ENCODE data around the gene CTAGE9.
"Not testable (repeated sequence)": the region's sequence is repeated elsewhere in the genome, so short reads cannot be mapped to it uniquely, and the experiment has no call there.

CTAGE9 gene

DNA sequence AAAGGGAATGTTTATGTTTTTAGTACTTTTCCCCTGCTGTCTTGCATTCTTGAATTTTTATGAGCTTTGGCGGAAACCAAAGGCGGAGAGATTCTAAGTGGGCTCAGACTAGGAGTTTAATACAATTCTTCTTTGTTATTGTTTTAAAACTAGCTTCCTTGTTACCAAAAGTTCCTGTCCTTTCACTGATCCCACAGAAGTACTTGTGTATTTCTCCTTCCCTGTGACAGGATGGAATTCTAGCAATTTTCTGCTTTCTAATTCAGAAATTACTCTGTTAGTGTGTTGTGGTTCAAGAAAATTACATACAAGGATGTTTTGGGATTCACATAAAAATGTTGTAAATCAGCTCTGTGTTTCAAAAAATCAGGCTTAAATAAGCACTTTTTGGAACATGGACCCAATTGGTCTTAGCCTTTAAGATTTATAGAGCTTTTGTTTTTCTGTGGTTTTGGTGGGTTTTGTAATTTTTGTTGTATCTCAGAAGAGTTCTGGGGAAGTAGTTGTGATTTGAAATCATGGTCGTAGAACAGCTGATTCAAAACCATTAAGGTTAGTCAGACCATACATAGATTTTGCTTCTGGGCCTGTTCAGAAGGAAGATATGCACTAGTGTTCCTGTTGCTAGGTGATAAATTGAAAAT, 17.6 kb upstream of the CTAGE9 start:
- no peak for DNase-seq

DNA sequence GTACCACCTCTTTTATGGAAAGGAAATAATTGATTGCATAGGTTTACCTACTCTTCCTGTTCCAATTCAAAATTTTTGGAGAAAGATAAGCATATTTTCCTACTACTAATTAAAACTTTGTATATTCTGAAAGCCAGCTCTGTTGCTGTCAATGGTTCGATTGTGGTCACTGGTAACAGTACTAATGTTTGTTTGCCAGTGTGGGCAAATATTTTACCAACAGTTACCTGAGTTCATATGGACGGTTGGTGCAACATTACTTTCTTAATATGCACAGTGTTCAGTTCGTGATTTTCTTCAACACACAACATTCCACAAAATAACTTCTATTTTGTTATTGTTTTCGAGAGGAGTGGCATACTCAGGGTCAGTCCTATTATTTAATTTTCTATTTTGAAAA, 17.1 kb upstream of the CTAGE9 start:
- no peak for DNase-seq

DNA sequence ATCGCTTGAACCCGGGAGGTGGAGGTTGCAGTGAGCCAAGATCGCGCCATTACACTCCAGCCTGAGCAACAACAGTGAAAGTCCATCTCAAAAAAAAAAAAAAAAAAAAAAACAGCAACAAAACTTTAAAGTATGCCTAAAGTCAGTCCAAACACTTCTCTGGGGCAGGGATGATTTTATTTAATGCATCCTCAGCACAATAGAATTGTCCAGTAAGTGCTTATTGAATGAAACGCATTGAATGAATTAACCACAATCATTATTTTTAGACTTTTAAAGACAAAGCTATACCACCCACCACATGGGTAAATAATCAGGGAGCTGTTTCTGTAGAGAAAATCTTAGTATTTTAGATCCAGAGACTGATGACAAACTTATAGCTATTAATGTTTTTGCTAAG, 16.6 kb upstream of the CTAGE9 start:
- DNase-seq: no peak

DNA sequence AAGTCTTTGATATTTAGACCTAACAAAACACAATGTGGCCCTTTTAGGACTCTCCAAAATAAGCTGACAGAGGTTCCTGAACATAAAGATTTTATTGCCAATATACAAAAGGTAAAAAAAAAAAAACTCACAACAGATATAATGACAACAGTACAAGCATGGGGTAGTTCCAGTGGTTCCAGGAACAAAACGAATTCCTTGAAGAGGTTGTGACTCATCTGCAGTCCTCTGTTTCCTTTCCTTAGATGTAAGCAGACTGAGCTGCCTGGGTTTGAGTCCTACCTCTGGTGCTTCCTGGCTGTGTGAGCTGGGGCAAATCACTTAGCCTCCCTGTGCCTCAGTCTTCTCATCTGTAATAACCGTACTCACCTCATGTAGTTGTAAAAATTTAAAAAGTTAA, 13.3 kb upstream of the CTAGE9 start:
- no peak for DNase-seq

DNA sequence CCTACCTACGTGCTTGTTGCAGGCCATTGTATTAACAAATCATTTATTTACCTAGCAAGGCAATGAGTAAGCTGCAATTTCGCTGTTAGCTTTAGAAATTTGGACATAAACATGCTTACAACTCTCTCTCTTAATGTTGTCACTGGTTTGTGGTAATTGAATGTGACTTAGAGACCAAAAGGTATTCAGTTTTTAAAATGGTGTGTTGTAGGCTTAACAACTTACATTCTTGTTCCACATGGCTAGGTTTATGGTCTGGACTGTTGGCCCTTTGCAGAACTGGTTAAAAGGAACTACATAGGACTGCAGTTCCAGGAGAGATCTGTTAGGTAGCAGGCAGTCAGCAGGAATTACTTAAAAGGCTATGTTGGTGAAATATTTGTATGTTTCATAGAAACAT, 10.3 kb upstream of the CTAGE9 start:
- DNase-seq: no peak

DNA sequence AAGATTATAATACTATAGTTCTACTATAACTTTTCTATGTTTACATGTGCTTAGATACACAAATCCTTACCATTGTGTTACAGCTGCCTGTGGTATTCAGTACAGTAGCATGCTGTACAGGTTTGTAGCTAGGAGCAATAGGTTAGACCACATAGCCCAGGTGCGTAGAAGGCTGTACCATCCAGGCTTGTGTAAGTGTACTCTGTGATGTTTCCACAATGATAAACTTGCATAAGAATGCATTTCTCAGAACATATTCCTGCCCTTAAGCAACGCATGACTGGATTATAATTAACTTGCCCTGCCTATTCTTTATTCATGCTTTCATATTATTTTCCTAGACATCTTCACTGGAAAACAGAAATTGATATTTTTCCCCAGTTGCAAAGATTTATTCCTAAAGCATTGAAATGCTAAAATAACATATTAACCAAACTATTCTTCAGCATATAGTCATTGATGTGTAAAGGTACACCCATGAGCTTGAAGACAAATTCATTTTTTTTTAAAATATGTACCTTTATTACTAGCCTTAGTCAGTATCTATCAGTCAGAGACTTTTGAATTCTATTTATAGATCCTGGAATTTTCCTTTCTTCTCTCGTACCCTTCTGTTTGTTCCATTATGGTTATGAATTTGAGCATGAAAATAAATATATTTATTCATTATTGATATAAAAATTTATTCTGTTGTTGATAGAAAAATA, 7.2 kb upstream of the CTAGE9 start:
- DNase-seq: no peak

DNA sequence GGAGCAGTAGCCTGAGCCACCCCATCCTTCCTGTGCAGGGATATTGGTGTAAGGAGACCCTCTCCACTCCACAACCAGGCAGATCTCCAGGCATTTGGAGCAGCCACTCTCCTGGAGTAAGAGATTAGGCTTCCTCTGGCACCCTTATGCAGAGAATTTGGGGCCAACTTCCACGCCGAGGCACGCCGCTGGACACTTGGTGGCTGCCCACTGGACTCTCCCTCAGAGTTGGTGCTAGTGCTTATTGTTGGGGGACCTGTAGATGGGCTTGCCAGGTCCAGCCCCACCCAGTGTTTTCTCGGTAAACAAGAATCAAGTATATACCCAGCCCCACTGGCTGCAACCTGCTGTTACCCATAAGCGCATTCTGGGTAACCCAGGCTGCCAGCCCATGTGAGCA, 4.8 kb upstream of the CTAGE9 start:
- DNase-seq: not testable (repeated sequence)

DNA sequence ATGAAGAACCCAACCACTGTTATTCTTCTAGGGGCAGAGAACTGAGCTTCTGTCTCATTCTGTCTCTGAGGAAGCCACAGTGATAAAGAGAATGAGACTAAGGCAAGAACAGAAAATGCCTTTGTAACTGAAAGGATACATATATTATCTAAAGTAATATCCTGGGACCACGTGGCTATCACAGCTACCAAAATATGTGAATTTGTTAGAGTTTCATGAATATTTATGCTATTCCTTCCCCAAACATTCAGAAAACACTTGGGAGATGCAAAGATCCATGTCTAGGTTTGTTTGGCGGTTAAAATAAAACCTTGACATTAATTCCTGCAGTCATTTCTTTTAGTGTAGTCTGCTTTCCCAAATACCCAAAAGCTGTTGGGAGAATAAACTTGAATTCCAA, 6.9 kb downstream of the CTAGE9 start:
- not testable (repeated sequence) for DNase-seq

DNA sequence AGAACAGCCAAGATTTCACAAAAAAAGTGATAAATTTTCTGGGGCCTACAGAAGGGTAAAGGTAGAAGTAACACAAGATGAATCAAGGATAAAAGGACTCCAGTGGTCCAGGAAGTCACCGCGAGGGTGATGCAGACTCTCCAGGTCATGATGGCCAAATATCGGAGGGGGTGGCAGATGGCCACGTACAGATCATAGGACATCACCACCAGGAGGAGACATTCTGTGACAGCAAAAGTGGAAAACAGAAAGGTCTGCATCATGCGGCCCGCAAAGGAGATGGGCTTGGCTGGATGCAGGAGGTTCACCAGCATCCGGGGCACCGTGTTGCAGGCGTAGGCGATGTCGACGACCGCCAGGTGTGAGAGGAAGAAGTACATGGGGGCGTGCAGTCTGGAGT, 10.0 kb downstream of the CTAGE9 start:
- DNase-seq: not testable (repeated sequence)

DNA sequence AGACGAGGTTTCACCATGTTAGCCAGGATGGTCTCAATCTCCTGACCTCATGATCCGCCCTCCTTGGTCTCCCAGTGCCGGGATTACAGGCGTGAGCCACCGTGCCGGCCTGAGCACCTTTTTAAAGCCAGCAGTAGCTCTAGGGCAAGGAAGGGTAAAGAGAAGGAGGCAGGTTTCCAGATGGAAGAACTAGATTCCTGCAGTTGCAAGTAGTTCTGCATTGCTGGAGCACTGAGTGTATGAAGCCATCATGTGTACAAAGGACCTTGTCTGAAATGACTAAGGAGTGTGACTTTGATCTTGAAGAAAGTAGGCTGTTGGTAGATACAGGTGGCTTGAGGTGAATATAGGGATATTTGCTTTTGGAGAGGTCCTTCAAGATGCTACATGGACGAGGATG, 13.9 kb downstream of the CTAGE9 start:
- no peak for DNase-seq

DNA sequence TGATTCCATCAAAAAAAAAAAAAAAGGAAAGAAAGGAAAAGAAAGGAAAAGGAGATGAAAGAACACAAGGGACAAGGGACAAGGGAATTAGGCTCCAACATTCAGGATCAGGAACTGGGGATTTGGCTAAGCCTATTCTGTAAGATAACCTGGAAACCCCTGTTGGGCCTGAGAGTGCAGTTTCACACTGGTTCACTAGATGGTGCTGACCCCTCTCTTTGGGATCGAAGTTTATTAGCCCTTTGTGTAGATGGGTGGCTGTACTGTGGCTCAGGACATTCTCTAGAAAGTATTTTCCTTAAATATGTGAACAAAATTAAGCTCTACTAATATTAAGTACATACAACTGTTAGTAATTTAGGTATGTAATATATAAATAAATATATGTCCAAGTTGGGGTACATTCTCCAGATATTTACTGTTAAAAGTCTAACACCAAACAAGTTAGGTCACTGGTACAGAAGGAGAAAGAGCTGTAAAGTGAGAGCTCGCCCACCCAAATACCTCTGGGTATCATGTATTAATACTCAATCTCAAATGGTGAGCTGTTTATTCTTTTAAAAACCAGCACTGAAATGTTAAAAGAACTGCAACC, 15.9 kb downstream of the CTAGE9 start:
- no peak for DNase-seq

DNA sequence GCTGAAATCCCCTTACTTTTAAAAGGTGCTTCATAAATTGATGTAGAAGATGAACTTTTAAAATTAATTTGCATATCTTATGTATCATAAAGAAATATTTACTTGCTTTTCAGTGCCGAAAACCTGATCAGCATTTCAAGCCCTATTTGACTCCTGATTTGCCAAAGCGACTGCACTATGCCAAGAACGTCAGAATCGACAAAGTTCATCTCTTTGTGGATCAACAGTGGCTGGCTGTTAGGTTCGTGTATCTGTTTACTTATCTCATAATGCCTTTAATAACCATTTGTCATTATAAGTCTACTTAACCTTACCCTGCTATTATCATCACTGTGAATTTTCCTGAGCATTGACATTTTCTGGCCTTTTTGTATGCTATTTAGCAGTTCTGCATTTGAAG, 17.4 kb downstream of the CTAGE9 start:
- DNase-seq: no peak

DNA sequence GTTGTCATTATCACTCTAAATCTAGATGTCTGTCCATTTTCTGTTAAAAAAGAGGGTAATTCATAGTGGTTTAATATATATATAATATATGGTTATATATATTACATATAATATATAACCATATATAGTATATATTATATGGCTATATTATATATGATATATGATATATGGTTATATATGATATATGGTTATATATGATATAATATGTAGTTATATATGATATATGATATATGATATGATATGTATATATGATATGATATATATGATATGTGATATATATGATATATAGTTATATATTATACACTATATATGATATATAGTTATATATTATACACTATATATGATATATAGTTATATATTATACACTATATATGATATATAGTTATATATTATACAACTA, 18.2 kb downstream of the CTAGE9 start:
- DNase-seq: no peak

DNA sequence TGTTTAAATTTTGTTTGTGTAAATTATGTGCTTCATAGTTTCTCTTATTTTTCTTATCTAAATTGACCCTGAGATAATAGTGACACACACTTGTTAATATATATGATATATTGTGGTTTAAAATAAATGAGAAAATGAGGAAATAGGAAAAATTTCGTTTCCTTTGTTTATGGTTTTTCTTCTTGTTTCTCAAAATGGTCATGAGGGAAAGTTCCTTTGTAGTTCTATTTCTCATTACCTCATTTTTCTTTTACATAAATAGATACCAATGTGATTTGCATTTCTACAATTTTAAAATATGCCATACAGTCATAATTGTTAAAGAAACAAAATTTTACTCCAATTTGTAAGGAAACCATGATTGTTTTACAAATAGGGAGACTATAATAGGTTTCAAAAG, 18.8 kb downstream of the CTAGE9 start:
- no peak for DNase-seq

DNA sequence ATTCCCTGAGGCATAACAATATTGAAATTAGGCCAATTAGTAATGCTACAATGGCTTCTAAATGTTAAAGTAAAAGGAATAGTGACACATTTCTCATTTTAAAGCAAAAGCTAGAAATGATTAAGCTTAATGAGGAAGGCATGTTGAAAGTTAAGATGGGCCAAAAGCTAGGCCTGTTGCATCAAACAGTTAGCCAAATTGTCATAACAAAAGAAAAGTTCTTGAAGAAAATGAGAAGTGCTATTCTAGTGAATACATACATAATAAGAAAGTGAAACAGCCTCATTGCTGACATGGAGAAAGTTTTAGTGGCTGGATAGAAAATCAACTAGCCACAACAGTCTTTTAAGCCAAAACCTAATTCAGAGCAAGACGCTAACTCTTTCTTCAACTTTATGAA, 22.5 kb downstream of the CTAGE9 start:
- DNase-seq: no peak

DNA sequence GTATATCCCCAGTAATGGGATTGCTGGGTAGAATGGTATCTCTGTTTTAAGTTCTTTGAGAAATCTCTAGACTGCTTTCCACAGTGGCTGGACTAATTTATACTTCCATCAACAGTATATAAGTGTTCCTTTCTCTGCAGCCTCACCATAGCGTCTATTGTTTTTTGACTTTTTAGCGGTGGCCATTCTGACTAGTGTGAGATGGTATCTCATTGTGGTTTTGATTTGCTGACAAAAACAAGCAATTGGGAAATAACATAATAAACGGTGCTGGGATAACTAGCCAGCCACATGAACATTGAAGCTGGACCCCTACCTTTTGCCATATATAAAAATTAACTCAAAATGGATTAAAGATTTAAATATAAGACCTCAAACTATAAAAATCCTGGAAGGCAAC, 23.8 kb downstream of the CTAGE9 start:
- no peak for DNase-seq

DNA sequence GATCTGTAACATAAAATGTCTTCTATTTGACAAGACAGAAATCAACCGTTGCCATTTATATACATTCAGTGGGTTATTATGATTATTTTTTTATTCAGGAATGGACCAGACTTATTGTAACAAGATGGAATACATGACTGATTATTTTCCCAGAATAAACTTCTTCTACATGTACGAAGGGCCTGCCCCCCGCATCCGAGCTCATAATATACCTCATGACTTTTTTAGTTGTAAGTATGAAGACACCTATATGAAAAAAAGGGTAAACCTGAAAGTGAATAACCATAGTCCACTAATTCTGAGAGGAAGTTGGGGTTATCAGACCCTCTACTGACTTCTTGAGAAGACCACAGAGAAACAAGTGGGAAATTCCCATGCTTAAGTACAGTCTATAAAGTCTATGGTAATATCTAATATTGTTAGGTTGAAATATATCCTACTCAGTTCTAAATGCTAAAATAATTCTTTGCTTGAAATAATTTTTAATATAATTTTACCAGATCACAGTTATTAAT, 25.5 kb downstream of the CTAGE9 start:
- DNase-seq: no peak

DNA sequence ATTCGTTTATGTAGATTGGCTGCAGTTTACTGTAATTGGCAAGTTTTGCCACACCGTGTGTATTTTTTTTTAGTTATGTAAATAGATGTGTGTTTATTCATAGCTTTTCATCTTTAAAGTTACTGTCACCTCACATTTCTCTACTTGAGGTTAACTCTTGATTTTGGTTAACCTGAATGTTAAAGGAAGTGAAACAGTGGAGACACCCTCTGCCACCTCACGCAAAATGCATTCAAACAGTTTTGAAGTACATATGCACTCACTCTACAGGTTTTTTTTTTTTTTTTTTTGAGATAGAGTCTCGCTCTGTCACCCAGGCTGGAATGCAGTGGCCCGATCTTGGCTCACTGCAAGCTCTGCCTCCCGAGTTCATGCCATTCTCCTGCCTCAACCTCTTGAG, 27.3 kb downstream of the CTAGE9 start:
- DNase-seq: no peak

DNA sequence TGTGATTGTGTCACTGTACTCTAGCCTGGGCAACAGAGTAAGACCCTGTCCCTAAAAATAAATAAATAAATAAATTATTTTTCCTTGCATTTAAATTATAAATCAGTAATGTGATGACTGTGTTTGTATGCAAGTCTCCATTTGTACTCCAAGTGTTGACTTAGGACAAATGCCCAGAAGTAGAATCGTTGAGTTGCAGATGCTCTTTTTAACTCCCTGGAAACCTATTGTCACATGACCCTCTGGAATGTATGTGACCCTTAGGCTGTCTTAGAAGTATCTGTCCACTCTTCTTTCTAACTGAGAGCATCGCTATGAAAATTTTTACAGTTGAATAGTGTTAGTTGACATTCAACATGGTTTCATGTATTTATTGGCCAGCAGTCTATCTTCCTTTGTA, 28.4 kb downstream of the CTAGE9 start:
- DNase-seq: no peak

DNA sequence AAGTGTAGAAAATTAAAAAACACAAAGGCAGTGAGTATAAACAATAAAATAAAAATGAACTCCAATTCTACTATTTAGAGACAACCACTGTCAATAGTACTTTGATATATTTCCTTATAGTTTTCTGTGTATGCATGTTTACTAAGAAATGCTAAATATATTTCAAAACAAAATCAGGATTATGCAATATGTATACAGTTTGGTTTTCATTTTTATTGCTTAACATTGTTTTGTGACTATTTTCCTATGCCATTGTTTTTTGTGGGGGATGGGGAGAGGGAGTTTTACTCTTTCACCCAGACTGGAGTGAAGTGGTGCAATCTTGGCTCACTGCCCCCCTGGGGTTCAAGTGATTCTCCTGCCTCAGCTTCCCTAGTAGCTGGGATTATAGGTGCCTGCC, 29.2 kb downstream of the CTAGE9 start:
- DNase-seq: no peak

DNA sequence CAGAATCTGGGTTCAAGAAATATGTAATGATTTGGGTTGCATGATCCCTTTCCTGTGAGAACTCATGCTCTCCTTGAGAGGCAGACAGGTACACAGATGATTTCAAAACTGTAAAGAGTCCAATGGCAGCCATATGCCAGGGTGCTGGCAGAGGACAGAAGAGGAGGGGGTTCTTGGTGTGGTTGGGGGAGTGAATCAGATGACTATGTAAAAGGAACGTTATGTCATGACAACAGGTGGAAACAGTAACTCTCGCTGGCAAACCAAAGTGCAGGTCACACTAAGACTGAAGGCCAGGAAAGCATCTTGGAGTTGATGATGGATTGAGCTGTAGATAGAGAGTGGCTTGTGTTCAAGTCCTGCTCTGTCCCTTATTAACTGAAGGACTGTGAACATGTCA, 29.9 kb downstream of the CTAGE9 start:
- no peak for DNase-seq

DNA sequence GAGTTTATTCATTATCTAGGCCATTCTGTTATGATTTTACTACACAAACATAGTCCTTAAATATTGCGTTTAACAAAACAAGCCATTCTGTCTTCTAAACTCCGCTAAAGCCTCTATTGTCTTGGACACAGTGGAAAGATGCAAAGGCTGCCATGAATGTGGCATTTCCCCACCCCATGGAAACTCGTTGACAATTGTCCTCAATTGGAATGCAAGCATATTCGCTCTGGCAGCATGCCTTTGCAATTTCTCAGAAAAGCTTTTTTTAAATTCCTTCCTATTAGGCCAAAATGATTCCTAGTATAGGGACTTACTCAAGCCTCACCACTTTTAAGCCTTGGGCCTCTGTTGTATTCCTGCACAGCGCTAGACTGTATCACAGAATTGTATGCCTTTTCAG, 32.4 kb downstream of the CTAGE9 start:
- DNase-seq: no peak

DNA sequence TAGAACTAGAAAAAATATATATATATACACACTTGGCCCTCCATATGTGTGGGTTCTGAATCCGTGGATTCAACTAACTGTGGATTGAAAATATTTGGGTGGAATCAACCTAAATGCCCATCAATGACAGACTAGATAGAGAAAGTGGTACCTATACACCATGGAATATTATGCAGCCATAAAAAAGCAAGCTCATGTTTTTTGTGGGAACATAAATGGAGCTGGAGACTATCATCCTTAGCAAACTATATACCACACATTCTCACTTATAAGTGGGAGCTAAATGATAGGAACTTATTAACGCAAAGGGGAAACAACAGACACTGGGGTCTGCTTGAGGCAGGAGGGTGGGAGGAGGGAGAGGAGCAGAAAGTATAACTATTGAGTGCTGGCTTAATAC, 37.6 kb downstream of the CTAGE9 start:
- DNase-seq: no peak

DNA sequence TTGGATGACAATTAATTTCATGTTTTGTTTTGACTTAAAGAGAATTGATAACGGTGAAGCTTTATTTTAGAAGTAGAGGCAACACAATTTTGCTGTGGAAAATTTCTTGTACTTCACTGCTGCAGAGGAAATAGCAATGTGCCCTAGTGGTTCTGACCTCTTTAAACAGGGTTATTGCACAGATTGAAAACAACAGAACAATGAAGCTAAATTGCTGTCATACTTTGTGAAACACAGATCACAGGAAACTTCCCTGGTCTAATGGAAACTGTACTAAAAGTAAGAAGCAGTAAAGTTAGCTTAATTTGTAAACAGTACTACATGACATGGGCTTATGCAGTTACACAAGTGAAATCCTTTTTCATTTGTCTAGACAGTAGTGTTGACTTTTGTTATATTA, 40.9 kb downstream of the CTAGE9 start:
- no peak for DNase-seq

Measured in NCI-H187 (cell line).